Measurements from ENCODE around the gene TMEM163. TPM values are rescaled to one million over a fixed set of nuclear protein-coding genes. Genes with fewer than 3 reads are reported as not detected.

TMEM163 gene
- total RNA-seq, 3 donors from 2014 or later = 0.41 to 1.5 (median 0.60) TPM

- intact Hi-C loops (cut with DNase I, micrococcal nuclease) = no loop called here
- ATAC-seq (no peak), DNase-seq (no peak)
- no peaks in the 10 kb centered on the region for H3K36me3 ChIP-seq (ENCODE audit: low read depth)
- no peak overlapping the region for H3K4me3 ChIP-seq
- H3K4me1 ChIP-seq (ENCODE audit: low read depth) = no peaks in the 10 kb centered on the region
- no peaks in the 10 kb centered on the region for H3K9me3 ChIP-seq
- TF ChIP-seq, protein P1, sequence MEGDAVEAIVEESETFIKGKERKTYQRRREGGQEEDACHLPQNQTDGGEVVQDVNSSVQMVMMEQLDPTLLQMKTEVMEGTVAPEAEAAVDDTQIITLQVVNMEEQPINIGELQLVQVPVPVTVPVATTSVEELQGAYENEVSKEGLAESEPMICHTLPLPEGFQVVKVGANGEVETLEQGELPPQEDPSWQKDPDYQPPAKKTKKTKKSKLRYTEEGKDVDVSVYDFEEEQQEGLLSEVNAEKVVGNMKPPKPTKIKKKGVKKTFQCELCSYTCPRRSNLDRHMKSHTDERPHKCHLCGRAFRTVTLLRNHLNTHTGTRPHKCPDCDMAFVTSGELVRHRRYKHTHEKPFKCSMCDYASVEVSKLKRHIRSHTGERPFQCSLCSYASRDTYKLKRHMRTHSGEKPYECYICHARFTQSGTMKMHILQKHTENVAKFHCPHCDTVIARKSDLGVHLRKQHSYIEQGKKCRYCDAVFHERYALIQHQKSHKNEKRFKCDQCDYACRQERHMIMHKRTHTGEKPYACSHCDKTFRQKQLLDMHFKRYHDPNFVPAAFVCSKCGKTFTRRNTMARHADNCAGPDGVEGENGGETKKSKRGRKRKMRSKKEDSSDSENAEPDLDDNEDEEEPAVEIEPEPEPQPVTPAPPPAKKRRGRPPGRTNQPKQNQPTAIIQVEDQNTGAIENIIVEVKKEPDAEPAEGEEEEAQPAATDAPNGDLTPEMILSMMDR (IDR thresholded peaks at IDR 0.05) = no peak
Observed at GRCh38 chr2:134420920-134421319, 297.9 kb downstream of the TMEM163 start.

DNA sequence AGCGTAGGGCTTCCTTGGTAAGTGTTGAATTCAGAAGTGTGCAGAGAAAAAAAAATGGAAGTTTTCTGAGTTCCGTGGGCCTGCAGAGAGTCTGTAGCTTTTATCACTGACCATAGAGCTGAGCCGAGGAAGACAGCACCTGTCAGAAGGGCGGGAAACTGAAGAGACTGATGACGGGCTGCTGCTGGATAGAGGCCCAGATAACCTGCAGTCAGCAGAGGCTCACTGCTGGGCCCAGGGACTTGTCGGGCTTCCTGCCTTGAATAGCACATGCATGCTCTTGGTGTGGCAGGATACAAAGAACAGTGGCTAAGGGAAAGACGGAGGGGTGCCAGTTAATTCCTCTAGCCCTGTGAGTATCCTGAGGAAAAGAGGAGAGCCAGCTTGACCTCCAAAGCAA is 298.5 kb downstream of the TMEM163 start:
- TF ChIP-seq, protein P1 (IDR thresholded peaks at IDR 0.05) = no peak
- intact Hi-C loops (cut with DNase I, micrococcal nuclease) = no loop called here
- Histone ChIP-seq H3K4me3 (no peak overlapping the region), H3K9me3 (no peaks in the 10 kb centered on the region), H3K36me3 (ENCODE audit: low read depth) (no peaks in the 10 kb centered on the region), H3K4me1 (ENCODE audit: low read depth) (no peaks in the 10 kb centered on the region)
- no peak for DNase-seq
- ATAC-seq = no peak

DNA sequence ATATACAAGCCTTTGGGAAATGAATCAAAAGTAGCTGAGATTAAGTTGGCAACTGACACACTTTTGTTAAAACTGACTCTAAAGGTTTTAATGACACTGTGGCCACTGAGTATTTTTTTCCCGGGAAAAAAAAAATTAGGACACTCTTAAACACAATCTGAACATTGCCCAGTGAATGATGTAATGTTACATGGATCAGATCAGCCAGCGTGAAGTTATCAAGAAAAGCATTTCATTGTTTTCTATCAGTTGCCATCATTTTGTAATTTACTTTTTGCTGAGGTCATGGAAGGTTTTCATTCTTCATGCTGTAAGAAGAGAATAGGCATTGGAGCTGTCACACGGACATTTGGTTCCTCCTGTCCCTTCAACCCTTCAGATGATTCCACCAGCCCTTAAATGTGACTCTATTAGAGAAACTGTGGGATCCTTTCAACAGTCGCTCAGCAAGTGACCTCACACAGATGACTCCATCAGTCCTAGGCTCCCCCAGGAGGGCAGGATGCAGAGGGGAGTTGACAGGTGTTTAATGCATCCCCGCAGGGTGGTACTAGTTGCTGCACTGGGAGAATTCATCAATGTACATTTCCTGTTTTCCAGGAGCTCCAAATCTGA is 300.7 kb downstream of the TMEM163 start:
- no peaks in the 10 kb centered on the region for H3K9me3 ChIP-seq
- no peaks in the 10 kb centered on the region for H3K36me3 ChIP-seq (ENCODE audit: low read depth)
- ATAC-seq (no peak), DNase-seq (no peak)
- TF ChIP-seq, protein P1 (IDR thresholded peaks at IDR 0.05) = no peak
- no peak overlapping the region for H3K4me3 ChIP-seq
- peaks cover 6% of the 10 kb centered on the region for H3K4me1 ChIP-seq (ENCODE audit: low read depth)
- intact Hi-C loops (cut with DNase I, micrococcal nuclease) = no loop called here

GRCh38 chr2:134416637-134417036 is 302.2 kb downstream of the TMEM163 start:
- intact Hi-C loops (cut with DNase I, micrococcal nuclease) = no loop called here
- H3K4me1 ChIP-seq (ENCODE audit: low read depth) = peaks cover 9% of the 10 kb centered on the region
- no peaks in the 10 kb centered on the region for H3K36me3 ChIP-seq (ENCODE audit: low read depth)
- DNase-seq (no peak), ATAC-seq (no peak)
- TF ChIP-seq, protein P1 (IDR thresholded peaks at IDR 0.05) = no peak
- H3K4me3 ChIP-seq = no peak overlapping the region
- H3K9me3 ChIP-seq = no peaks in the 10 kb centered on the region

GRCh38 chr2:134416018-134416417 is 302.8 kb downstream of the TMEM163 start:
- H3K36me3 ChIP-seq (ENCODE audit: low read depth) = no peaks in the 10 kb centered on the region
- no peak for ATAC-seq
- peaks cover 15% of the 10 kb centered on the region for H3K4me1 ChIP-seq (ENCODE audit: low read depth)
- no peaks in the 10 kb centered on the region for H3K9me3 ChIP-seq
- no peak overlapping the region for H3K4me3 ChIP-seq
- DNase-seq = no peak
- TF ChIP-seq, protein P1 (IDR thresholded peaks at IDR 0.05) = no peak
- intact Hi-C loops (cut with DNase I, micrococcal nuclease) = no loop called here

DNA sequence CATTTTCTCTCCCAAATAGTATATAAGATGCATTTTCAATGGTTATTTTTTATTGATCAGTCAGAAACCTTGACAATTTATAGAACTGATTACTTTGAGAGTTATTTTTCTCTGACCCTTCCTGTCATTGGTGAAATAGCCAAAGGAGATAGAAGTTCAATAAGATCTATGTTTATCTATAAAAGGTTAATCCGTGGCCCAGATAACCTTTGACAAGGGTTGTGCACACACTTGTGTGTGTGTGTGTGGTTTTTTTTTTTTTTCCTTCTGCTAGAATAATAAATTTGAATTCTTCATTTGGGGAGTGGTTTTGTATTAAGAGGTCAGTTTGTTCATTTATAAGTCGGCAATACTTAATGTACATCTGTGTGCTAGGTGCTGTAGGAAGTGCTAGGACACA is 304.9 kb downstream of the TMEM163 start:
- ATAC-seq (no peak), DNase-seq (no peak)
- Histone ChIP-seq H3K4me1 (ENCODE audit: low read depth) (peaks cover 15% of the 10 kb centered on the region), H3K9me3 (no peaks in the 10 kb centered on the region), H3K4me3 (no peak overlapping the region), H3K36me3 (ENCODE audit: low read depth) (no peaks in the 10 kb centered on the region)
- intact Hi-C loops (cut with DNase I, micrococcal nuclease) = loop anchor here (5.0 kb wide), 1 partner anchor 297 kb away; no protein-coding TSS in a partner anchor
- TF ChIP-seq, protein P1 (IDR thresholded peaks at IDR 0.05) = no peak
